WTC11 (cell line): ENCODE data around the gene SLC6A9. TPM values are rescaled to one million over a fixed set of nuclear protein-coding genes. Genes with fewer than 3 reads are reported as not detected.

Experiments
- ATAC-seq: fragments of 200-7000 bp; cut with Tn5 transposase; 2 replicates; pipeline ENCODE4 v1.10.0; 2021; ENCODE audit warnings: mild to moderate bottlenecking, moderate library complexity
- CTCF ChIA-PET: fragments of 300-600 bp; sonication (Branson Sonifier 250); formaldehyde crosslinking; loops from one replicate; lab custom pipeline; 2021; ENCODE audit warnings: antibody characterized with exemption; lab: Charles Lee
- POLR2A ChIA-PET: fragments of 350-600 bp; sonication (Branson Sonifier 250); formaldehyde crosslinking; loops from one replicate; lab custom pipeline; 2021; ENCODE audit warnings: antibody characterized with exemption; lab: Charles Lee
- DNase-seq: peaks from one replicate; pipeline ENCODE4 v3.0.0; 2021; ENCODE audit warnings: low spot score
- H3K27ac Mint-ChIP-seq: 2 replicates; pipeline ENCODE4 v1.8.0; 2021; ENCODE audit warnings: mixed read lengths
- H3K27me3 Mint-ChIP-seq: 2 replicates; pipeline ENCODE4 v1.8.0; 2021; ENCODE audit warnings: low read depth, mild to moderate bottlenecking, moderate library complexity, mixed read lengths
- H3K36me3 Mint-ChIP-seq: 2 replicates; pipeline ENCODE4 v1.8.0; 2021; ENCODE audit warnings: mixed read lengths
- H3K4me1 Mint-ChIP-seq: 2 replicates; pipeline ENCODE4 v1.8.0; 2022; ENCODE audit warnings: mixed read lengths
- H3K4me3 Mint-ChIP-seq: 2 replicates; pipeline ENCODE4 v1.8.0; 2021; ENCODE audit warnings: mild to moderate bottlenecking, moderate library complexity, mixed read lengths
- H3K9me3 Mint-ChIP-seq: 2 replicates; pipeline ENCODE4 v1.8.0; 2021; ENCODE audit warnings: mixed read lengths
- ARID4B ChIP-seq: sonication (generic); formaldehyde crosslinking; IDR thresholded peaks from 2 replicates; pipeline ENCODE4 v1.8.0; 2023; ENCODE audit warnings: missing genetic modification reagents, mild to moderate bottlenecking, borderline replicate concordance
- ELF4 ChIP-seq: sonication (generic); formaldehyde crosslinking; IDR thresholded peaks from 2 replicates; pipeline ENCODE4 v1.8.1; 2022; ENCODE audit warnings: low read depth, mild to moderate bottlenecking, moderate library complexity, missing genetic modification reagents
- FOXP4 ChIP-seq: sonication (generic); formaldehyde crosslinking; IDR thresholded peaks from 2 replicates; pipeline ENCODE4 v1.8.0; 2022; ENCODE audit warnings: mild to moderate bottlenecking, missing genetic modification reagents
- NFYB ChIP-seq: sonication (generic); formaldehyde crosslinking; conservative IDR thresholded peaks from 2 replicates; pipeline ENCODE4 v1.8.0; 2022; ENCODE audit warnings: low read depth, missing genetic modification reagents
- NR2C2 ChIP-seq: sonication (generic); formaldehyde crosslinking; IDR thresholded peaks from 2 replicates; pipeline ENCODE4 v1.8.0; 2022; ENCODE audit warnings: mild to moderate bottlenecking, missing genetic modification reagents
- RELA ChIP-seq: sonication (generic); formaldehyde crosslinking; IDR thresholded peaks from 2 replicates; pipeline ENCODE4 v1.8.1; 2022; ENCODE audit warnings: missing genetic modification reagents, mild to moderate bottlenecking, borderline replicate concordance
- SMAD4 ChIP-seq: sonication (generic); formaldehyde crosslinking; IDR thresholded peaks from 2 replicates; pipeline ENCODE4 v1.8.0; 2022; ENCODE audit warnings: mild to moderate bottlenecking, missing genetic modification reagents
- SP1 ChIP-seq: sonication (generic); formaldehyde crosslinking; conservative IDR thresholded peaks from 2 replicates; pipeline ENCODE4 v1.8.1; 2022; ENCODE audit warnings: missing genetic modification reagents
- ZNF396 ChIP-seq: fragments of 250-450 bp; sonication (Bioruptor Pico); IDR thresholded peaks from 2 replicates; pipeline ENCODE4 v1.8.0; 2021; ENCODE audit warnings: mild to moderate bottlenecking, moderate library complexity, borderline replicate concordance
- ZNF512 ChIP-seq: sonication (generic); formaldehyde crosslinking; IDR thresholded peaks from 2 replicates; pipeline ENCODE4 v1.8.1; 2022; ENCODE audit warnings: missing genetic modification reagents, borderline replicate concordance
- total RNA-seq: library from RNA; stranded (reverse); gene quantifications from 3 replicates; pipeline ENCODE4 v1.2.3, GENCODE V29; 2021
- TF ChIP-seq, protein P1 (sequence below): sonication (generic); formaldehyde crosslinking; IDR thresholded peaks from 2 replicates; pipeline ENCODE4 v1.8.1; 2022; ENCODE audit warnings: mild to moderate bottlenecking, moderate library complexity, missing genetic modification reagents
- TF ChIP-seq, protein P2 (sequence below): sonication (generic); formaldehyde crosslinking; IDR thresholded peaks from 2 replicates; pipeline ENCODE4 v1.8.1; 2023; ENCODE audit warnings: mild to moderate bottlenecking, moderate library complexity, missing genetic modification reagents
- TF ChIP-seq, protein P3 (sequence below): fragments of 250-450 bp; sonication (Bioruptor Pico); IDR thresholded peaks from 2 replicates; pipeline ENCODE4 v1.9.0; 2021; ENCODE audit warnings: mild to moderate bottlenecking
- TF ChIP-seq, protein P4 (sequence below): sonication (generic); formaldehyde crosslinking; IDR thresholded peaks from 2 replicates; pipeline ENCODE4 v1.8.0; 2023; ENCODE audit warnings: mild to moderate bottlenecking, missing genetic modification reagents

The SLC6A9 gene
- total RNA-seq, 1 experiment from 2014 or later, result 14.4 TPM

DNA sequence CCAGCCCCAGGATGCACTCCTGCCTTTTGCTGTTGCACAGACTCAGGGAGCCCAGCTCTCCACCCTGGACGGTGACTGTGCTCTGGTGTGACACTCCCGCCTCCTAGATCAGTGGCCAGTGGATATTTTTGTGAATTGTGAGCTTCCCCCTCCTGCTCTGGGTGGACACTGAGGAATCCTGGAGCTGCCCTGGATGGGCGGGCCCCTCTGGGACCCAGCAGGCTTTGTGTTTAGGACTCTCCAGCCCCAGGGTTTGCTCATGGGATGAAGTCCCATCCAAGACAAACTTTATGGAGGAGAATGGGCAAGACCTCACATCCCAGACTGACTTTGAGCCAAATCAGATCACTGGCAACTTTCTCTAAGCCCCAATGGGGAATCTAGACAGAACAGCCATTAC lies 16.1 kb downstream of the SLC6A9 start:
- no peak for DNase-seq
- ATAC-seq, result no peak
- ChIA-PET CTCF (interaction anchor here (0.5 to 4.3 kb wide), 4 partner anchors 9 to 1016 kb away, joined by 5 to 35 read pairs (median 7); no protein-coding TSS in a partner anchor), POLR2A (no interaction called here)
- H3K4me1 Mint-ChIP-seq, result peaks cover 7% of the 10 kb centered on the region
- H3K27me3 Mint-ChIP-seq, result no peaks in the 10 kb centered on the region
- H3K9me3 Mint-ChIP-seq, result no peaks in the 10 kb centered on the region
- no peak overlapping the region for H3K4me3 Mint-ChIP-seq
- no peaks in the 10 kb centered on the region for H3K36me3 Mint-ChIP-seq
- TF ChIP-seq ZNF512 (no peak), ARID4B (no peak), SP1 (CRISPR knock-in tag) (no peak), NFYB (CRISPR knock-in tag) (no peak), ELF4 (CRISPR knock-in tag) (no peak)
- TF ChIP-seq, protein P1, sequence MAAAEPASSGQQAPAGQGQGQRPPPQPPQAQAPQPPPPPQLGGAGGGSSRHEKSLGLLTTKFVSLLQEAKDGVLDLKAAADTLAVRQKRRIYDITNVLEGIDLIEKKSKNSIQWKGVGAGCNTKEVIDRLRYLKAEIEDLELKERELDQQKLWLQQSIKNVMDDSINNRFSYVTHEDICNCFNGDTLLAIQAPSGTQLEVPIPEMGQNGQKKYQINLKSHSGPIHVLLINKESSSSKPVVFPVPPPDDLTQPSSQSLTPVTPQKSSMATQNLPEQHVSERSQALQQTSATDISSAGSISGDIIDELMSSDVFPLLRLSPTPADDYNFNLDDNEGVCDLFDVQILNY (CRISPR knock-in tag), result no peak
- TF ChIP-seq, protein P2, sequence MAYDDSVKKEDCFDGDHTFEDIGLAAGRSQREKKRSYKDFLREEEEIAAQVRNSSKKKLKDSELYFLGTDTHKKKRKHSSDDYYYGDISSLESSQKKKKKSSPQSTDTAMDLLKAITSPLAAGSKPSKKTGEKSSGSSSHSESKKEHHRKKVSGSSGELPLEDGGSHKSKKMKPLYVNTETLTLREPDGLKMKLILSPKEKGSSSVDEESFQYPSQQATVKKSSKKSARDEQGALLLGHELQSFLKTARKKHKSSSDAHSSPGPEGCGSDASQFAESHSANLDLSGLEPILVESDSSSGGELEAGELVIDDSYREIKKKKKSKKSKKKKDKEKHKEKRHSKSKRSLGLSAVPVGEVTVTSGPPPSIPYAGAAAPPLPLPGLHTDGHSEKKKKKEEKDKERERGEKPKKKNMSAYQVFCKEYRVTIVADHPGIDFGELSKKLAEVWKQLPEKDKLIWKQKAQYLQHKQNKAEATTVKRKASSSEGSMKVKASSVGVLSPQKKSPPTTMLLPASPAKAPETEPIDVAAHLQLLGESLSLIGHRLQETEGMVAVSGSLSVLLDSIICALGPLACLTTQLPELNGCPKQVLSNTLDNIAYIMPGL (CRISPR knock-in tag), result no peak
- TF ChIP-seq, protein P3, sequence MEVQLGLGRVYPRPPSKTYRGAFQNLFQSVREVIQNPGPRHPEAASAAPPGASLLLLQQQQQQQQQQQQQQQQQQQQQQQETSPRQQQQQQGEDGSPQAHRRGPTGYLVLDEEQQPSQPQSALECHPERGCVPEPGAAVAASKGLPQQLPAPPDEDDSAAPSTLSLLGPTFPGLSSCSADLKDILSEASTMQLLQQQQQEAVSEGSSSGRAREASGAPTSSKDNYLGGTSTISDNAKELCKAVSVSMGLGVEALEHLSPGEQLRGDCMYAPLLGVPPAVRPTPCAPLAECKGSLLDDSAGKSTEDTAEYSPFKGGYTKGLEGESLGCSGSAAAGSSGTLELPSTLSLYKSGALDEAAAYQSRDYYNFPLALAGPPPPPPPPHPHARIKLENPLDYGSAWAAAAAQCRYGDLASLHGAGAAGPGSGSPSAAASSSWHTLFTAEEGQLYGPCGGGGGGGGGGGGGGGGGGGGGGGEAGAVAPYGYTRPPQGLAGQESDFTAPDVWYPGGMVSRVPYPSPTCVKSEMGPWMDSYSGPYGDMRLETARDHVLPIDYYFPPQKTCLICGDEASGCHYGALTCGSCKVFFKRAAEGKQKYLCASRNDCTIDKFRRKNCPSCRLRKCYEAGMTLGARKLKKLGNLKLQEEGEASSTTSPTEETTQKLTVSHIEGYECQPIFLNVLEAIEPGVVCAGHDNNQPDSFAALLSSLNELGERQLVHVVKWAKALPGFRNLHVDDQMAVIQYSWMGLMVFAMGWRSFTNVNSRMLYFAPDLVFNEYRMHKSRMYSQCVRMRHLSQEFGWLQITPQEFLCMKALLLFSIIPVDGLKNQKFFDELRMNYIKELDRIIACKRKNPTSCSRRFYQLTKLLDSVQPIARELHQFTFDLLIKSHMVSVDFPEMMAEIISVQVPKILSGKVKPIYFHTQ, result no peak
- no peak overlapping the region for H3K27ac Mint-ChIP-seq

- Mint-ChIP-seq H3K27ac (peak overlapping the region; percentile 34), H3K9me3 (no peaks in the 10 kb centered on the region), H3K27me3 (no peaks in the 10 kb centered on the region), H3K36me3 (no peaks in the 10 kb centered on the region), H3K4me1 (peaks cover 7% of the 10 kb centered on the region), H3K4me3 (no peak overlapping the region)
- CTCF ChIA-PET, result interaction anchor here (0.5 to 4.3 kb wide), 5 partner anchors 9 to 1016 kb away, joined by 3 to 35 read pairs (median 6); no protein-coding TSS in a partner anchor
- no peak for TF ChIP-seq ZNF396 (CRISPR knock-in tag)
- TF ChIP-seq RELA (CRISPR knock-in tag), result no peak
- TF ChIP-seq SMAD4 (CRISPR knock-in tag), result no peak
- TF ChIP-seq, protein P4, sequence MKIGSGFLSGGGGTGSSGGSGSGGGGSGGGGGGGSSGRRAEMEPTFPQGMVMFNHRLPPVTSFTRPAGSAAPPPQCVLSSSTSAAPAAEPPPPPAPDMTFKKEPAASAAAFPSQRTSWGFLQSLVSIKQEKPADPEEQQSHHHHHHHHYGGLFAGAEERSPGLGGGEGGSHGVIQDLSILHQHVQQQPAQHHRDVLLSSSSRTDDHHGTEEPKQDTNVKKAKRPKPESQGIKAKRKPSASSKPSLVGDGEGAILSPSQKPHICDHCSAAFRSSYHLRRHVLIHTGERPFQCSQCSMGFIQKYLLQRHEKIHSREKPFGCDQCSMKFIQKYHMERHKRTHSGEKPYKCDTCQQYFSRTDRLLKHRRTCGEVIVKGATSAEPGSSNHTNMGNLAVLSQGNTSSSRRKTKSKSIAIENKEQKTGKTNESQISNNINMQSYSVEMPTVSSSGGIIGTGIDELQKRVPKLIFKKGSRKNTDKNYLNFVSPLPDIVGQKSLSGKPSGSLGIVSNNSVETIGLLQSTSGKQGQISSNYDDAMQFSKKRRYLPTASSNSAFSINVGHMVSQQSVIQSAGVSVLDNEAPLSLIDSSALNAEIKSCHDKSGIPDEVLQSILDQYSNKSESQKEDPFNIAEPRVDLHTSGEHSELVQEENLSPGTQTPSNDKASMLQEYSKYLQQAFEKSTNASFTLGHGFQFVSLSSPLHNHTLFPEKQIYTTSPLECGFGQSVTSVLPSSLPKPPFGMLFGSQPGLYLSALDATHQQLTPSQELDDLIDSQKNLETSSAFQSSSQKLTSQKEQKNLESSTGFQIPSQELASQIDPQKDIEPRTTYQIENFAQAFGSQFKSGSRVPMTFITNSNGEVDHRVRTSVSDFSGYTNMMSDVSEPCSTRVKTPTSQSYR, result no peak
- TF ChIP-seq NR2C2 (CRISPR knock-in tag), result no peak
- no peak for TF ChIP-seq FOXP4 (CRISPR knock-in tag)
- DNase-seq (no peak), ATAC-seq (no peak)
- POLR2A ChIA-PET, result interaction anchor here (0.6 to 0.8 kb wide), 2 partner anchors 21 to 728 kb away, joined by 5 to 7 read pairs; no protein-coding TSS in a partner anchor
These were observed 16.7 kb downstream of the SLC6A9 start for GRCh38 chr1:44014365-44015104.
